SK-N-SH (cell line): ENCODE measurements around the gene OSBPL8.

Source experiments
- CTCF ChIP-seq: fragments of 200-600 bp; sonication (generic); IDR thresholded peaks from 2 replicates; pipeline ENCODE4 v1.6.1; 2017; ENCODE audit warnings: antibody characterized with exemption, mild to moderate bottlenecking, moderate library complexity
- FOXM1 ChIP-seq: IDR thresholded peaks from 2 replicates; pipeline ENCODE4 v1.4.0; 2012; ENCODE audit warnings: low read depth, mild to moderate bottlenecking
- MAX ChIP-seq: IDR thresholded peaks from 2 replicates; pipeline ENCODE4 v1.4.0; 2012; ENCODE audit warnings: low read depth
- MXI1 ChIP-seq: IDR thresholded peaks from 2 replicates; pipeline ENCODE4 v1.6.1; 2012; ENCODE audit warnings: mild to moderate bottlenecking, low read depth, low read length, improper control_type of control experiment
- POLR2AphosphoS5 ChIP-seq: IDR thresholded peaks from 2 replicates; pipeline ENCODE4 v1.6.1; 2012; ENCODE audit warnings: low read depth, low read length
- REST ChIP-seq: IDR thresholded peaks from 2 replicates; pipeline ENCODE4 v1.6.1; 2012; ENCODE audit warnings: mild to moderate bottlenecking, low read depth, low read length, moderate library complexity
- RFX5 ChIP-seq: IDR thresholded peaks from 2 replicates; pipeline ENCODE4 v1.6.1; 2012; ENCODE audit warnings: mild to moderate bottlenecking, improper control_type of control experiment, low read length
- RXRA ChIP-seq: IDR thresholded peaks from 2 replicates; pipeline ENCODE4 v1.4.0; 2012; ENCODE audit warnings: low read depth, mild to moderate bottlenecking, borderline replicate concordance
- TAF1 ChIP-seq: IDR thresholded peaks from 2 replicates; pipeline ENCODE4 v1.6.1; 2012; ENCODE audit warnings: low read depth, mild to moderate bottlenecking, low read length, moderate library complexity, borderline replicate concordance
- TEAD4 ChIP-seq: IDR thresholded peaks from 2 replicates; pipeline ENCODE4 v1.4.0; 2012; ENCODE audit warnings: mild to moderate bottlenecking, borderline replicate concordance; ENCODE audit not compliant: insufficient read depth
- TF ChIP-seq, protein P1 (sequence below): fragments of 150-350 bp; IDR thresholded peaks from 2 replicates; pipeline ENCODE4 v1.6.1; 2017; ENCODE audit warnings: antibody characterized with exemption, low read length, low read depth, borderline replicate concordance

GRCh38 chr12:76337583-76337982 lies 222.0 kb downstream of the OSBPL8 start:
- TF ChIP-seq CTCF (no peak), RFX5 (no peak), MAX (no peak), RXRA (no peak), TAF1 (no peak), POLR2AphosphoS5 (no peak), TEAD4 (no peak), MXI1 (no peak), REST (no peak), FOXM1 (no peak)
- TF ChIP-seq, protein P1, sequence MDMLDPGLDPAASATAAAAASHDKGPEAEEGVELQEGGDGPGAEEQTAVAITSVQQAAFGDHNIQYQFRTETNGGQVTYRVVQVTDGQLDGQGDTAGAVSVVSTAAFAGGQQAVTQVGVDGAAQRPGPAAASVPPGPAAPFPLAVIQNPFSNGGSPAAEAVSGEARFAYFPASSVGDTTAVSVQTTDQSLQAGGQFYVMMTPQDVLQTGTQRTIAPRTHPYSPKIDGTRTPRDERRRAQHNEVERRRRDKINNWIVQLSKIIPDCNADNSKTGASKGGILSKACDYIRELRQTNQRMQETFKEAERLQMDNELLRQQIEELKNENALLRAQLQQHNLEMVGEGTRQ, result no peak
